ENCODE data around the gene KIAA0232.

- TF ChIP-seq, protein P1, sequence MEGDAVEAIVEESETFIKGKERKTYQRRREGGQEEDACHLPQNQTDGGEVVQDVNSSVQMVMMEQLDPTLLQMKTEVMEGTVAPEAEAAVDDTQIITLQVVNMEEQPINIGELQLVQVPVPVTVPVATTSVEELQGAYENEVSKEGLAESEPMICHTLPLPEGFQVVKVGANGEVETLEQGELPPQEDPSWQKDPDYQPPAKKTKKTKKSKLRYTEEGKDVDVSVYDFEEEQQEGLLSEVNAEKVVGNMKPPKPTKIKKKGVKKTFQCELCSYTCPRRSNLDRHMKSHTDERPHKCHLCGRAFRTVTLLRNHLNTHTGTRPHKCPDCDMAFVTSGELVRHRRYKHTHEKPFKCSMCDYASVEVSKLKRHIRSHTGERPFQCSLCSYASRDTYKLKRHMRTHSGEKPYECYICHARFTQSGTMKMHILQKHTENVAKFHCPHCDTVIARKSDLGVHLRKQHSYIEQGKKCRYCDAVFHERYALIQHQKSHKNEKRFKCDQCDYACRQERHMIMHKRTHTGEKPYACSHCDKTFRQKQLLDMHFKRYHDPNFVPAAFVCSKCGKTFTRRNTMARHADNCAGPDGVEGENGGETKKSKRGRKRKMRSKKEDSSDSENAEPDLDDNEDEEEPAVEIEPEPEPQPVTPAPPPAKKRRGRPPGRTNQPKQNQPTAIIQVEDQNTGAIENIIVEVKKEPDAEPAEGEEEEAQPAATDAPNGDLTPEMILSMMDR (IDR thresholded peaks at IDR 0.05; ENCODE audit: poor library complexity) = no peak
- TF ChIP-seq EZH2phosphoT487 (IDR thresholded peaks at IDR 0.05; ENCODE audit: low read depth, severe bottlenecking, unreplicated experiment) = no peak
Measured at GRCh38 chr4:6806924-6807626, 24.5 kb downstream of the KIAA0232 start.
